GM19025 (cell line): ENCODE results near the gene CACNA1C.

Experiments
- ATAC-seq: cut with Tn5 transposase; IDR thresholded peaks from one replicate; pipeline ENCODE4 v1.9.1; 2021; ENCODE audit warnings: mild to moderate bottlenecking, low read depth, moderate library complexity; ENCODE audit not compliant: unreplicated experiment

CACNA1C gene

GRCh38 chr12:2034633-2035430 lies 18.0 kb upstream of the CACNA1C start:
- peak; percentile 61 for ATAC-seq

- ATAC-seq, result no peak
Measured at GRCh38 chr12:2035431-2036055, 17.2 kb upstream of the CACNA1C start.

GRCh38 chr12:2039034-2039433 lies 13.8 kb upstream of the CACNA1C start:
- ATAC-seq, result no peak

GRCh38 chr12:2043054-2043453 lies 9.7 kb upstream of the CACNA1C start:
- no peak for ATAC-seq

GRCh38 chr12:2044165-2044564 lies 8.6 kb upstream of the CACNA1C start:
- ATAC-seq, result no peak

- no peak for ATAC-seq
Measured at GRCh38 chr12:2046957-2047356, 5.8 kb upstream of the CACNA1C start.

- ATAC-seq, result no peak
Measured at GRCh38 chr12:2047752-2048151, 5.0 kb upstream of the CACNA1C start.

- no peak for ATAC-seq
Measured at GRCh38 chr12:2049604-2050540, 2.9 kb upstream of the CACNA1C start.

GRCh38 chr12:2051700-2052621 lies 826 bp upstream of the CACNA1C start:
- no peak for ATAC-seq

GRCh38 chr12:2053691-2054090 lies 904 bp downstream of the CACNA1C start:
- no peak for ATAC-seq

- ATAC-seq, result no peak
Measured at GRCh38 chr12:2054091-2055018, 1.6 kb downstream of the CACNA1C start.

- ATAC-seq, result no peak
Measured at GRCh38 chr12:2057041-2057794, 4.4 kb downstream of the CACNA1C start.

GRCh38 chr12:2057795-2058408 lies 5.1 kb downstream of the CACNA1C start:
- no peak for ATAC-seq

- ATAC-seq, result no peak
Measured at GRCh38 chr12:2058837-2059236, 6.0 kb downstream of the CACNA1C start.

GRCh38 chr12:2061402-2061801 lies 8.6 kb downstream of the CACNA1C start:
- no peak for ATAC-seq

GRCh38 chr12:2064071-2064507 lies 11.3 kb downstream of the CACNA1C start:
- no peak for ATAC-seq

- no peak for ATAC-seq
Measured at GRCh38 chr12:2068653-2069052, 15.9 kb downstream of the CACNA1C start.
